ENCODE results near the gene BCAP29.

DNA sequence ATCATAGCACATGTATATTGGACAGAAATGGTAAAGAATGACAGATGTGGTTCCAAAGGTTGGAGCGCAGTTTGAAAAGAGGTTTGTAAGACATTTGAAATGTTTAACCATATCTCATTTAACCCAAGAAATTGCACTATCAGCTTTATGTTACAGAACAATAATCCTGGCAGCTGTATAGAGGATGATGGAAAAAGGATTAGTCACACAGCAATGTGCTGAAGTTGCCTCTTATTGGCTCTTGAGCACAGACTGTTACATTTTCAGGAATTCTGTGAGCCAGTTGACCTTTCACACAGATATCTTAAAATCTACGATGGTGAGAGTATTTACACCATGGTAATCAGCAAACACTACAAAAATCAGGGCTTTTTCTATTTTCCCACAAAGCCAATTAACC, 20.2 kb upstream of the BCAP29 start:
- TF ChIP-seq, protein P1, sequence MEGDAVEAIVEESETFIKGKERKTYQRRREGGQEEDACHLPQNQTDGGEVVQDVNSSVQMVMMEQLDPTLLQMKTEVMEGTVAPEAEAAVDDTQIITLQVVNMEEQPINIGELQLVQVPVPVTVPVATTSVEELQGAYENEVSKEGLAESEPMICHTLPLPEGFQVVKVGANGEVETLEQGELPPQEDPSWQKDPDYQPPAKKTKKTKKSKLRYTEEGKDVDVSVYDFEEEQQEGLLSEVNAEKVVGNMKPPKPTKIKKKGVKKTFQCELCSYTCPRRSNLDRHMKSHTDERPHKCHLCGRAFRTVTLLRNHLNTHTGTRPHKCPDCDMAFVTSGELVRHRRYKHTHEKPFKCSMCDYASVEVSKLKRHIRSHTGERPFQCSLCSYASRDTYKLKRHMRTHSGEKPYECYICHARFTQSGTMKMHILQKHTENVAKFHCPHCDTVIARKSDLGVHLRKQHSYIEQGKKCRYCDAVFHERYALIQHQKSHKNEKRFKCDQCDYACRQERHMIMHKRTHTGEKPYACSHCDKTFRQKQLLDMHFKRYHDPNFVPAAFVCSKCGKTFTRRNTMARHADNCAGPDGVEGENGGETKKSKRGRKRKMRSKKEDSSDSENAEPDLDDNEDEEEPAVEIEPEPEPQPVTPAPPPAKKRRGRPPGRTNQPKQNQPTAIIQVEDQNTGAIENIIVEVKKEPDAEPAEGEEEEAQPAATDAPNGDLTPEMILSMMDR (IDR thresholded peaks at IDR 0.05): no peak
- TF ChIP-seq POLR2A (IDR thresholded peaks at IDR 0.05): no peak

Data from heart left ventricle (tissue), 13 donors.